Endothelial cell of umbilical vein (primary cell): ENCODE measurements around the gene SLC26A11.

Experiments used
- CTCF ChIP-seq, 2 donors: IDR thresholded peaks; 1 replicate in 1 of 2; 2 replicates in 1 of 2; pipeline ENCODE4 v1.5.1; 2011; ENCODE audit warnings: low read length in 2 of 2, mild to moderate bottlenecking in 2 of 2, moderate library complexity in 2 of 2, control low read depth in 1 of 2, inconsistent platforms in 1 of 2, low read depth in 1 of 2; ENCODE audit not compliant: insufficient read depth in 1 of 2; ENCODE audit errors: extremely low read depth in 1 of 2
- EZH2 ChIP-seq: IDR thresholded peaks from 2 replicates; pipeline ENCODE4 v1.6.1; 2012; ENCODE audit warnings: borderline replicate concordance, low read depth, mild to moderate bottlenecking, moderate library complexity, low read length, inconsistent platforms; ENCODE audit not compliant: severe bottlenecking
- GATA2 ChIP-seq: IDR thresholded peaks from 2 replicates; pipeline ENCODE4 v1.7.0; 2011; ENCODE audit warnings: low read depth, mild to moderate bottlenecking, moderate library complexity, mixed read lengths, low read length; ENCODE audit not compliant: insufficient read length, insufficient read depth
- MAX ChIP-seq: IDR thresholded peaks from 2 replicates; pipeline ENCODE4 v1.6.1; 2011; ENCODE audit not compliant: insufficient read depth, insufficient read length
- MYC ChIP-seq: IDR thresholded peaks from one replicate; pipeline ENCODE4 v1.6.1; 2011; ENCODE audit warnings: mild to moderate bottlenecking, low read depth, low read length
- POLR2A ChIP-seq: IDR thresholded peaks from 2 replicates; pipeline ENCODE4 v1.6.1; 2012; ENCODE audit warnings: low read depth, mild to moderate bottlenecking, control low read depth, low read length
- POLR2AphosphoS5 ChIP-seq: IDR thresholded peaks from 2 replicates; pipeline ENCODE4 v1.6.1; 2012; ENCODE audit warnings: low read depth, mild to moderate bottlenecking, control low read depth, low read length, moderate library complexity; ENCODE audit not compliant: insufficient read depth

- TF ChIP-seq POLR2A: no peak
- no peak for TF ChIP-seq POLR2AphosphoS5
- no peak for TF ChIP-seq CTCF (IDR thresholded peaks at IDR 0.05; ENCODE audit: extremely low read depth in 1 of 2, insufficient read depth in 1 of 2, low read depth in 1 of 2, low read length in 2 of 2)
- TF ChIP-seq EZH2: no peak
- TF ChIP-seq MAX: no peak
- no peak for TF ChIP-seq GATA2
- TF ChIP-seq MYC: no peak
Measured at GRCh38 chr17:80297996-80298560, 77.9 kb downstream of the SLC26A11 start.
